GM12878 (cell line): ENCODE results near the gene ATF2. TPM values are rescaled to one million over a fixed set of nuclear protein-coding genes. Genes with fewer than 3 reads are reported as not detected.

Experiments
- ATF3 ChIP-seq: IDR thresholded peaks from 2 replicates; pipeline ENCODE4 v1.6.1; 2011; ENCODE audit warnings: low read depth, mild to moderate bottlenecking, low read length, moderate library complexity, borderline replicate concordance; ENCODE audit errors: extremely low read depth
- BRCA1 ChIP-seq: IDR thresholded peaks from 2 replicates; pipeline ENCODE4 v1.6.1; 2011; ENCODE audit warnings: low read depth, low read length, improper control_type of control experiment
- E2F4 ChIP-seq: IDR thresholded peaks from 2 replicates; pipeline ENCODE4 v1.6.1; 2012; ENCODE audit warnings: low read depth, low read length, improper control_type of control experiment
- EED ChIP-seq: sonication (generic); IDR thresholded peaks from 2 replicates; pipeline ENCODE4 v1.6.1; 2016; ENCODE audit warnings: antibody characterized with exemption, low read depth
- ESRRA ChIP-seq: IDR thresholded peaks from 2 replicates; pipeline ENCODE4 v1.6.1; 2012; ENCODE audit warnings: mild to moderate bottlenecking, low read length, improper control_type of control experiment
- GATAD2B ChIP-seq: fragments of 450-650 bp; conservative IDR thresholded peaks from 2 replicates; pipeline ENCODE4 v1.6.1; 2017; ENCODE audit warnings: low read depth, mild to moderate bottlenecking, moderate library complexity
- IRF4 ChIP-seq: IDR thresholded peaks from 2 replicates; pipeline ENCODE4 v1.6.1; 2011; ENCODE audit warnings: low read depth, low read length
- NFIC ChIP-seq: IDR thresholded peaks from 2 replicates; pipeline ENCODE4 v1.6.1; 2012; ENCODE audit warnings: low read depth, mild to moderate bottlenecking, inconsistent platforms, low read length, moderate library complexity
- RFX5 ChIP-seq: IDR thresholded peaks from 2 replicates; pipeline ENCODE4 v1.6.1; 2011; ENCODE audit warnings: low read depth, low read length, improper control_type of control experiment
- SIN3A ChIP-seq: IDR thresholded peaks from 2 replicates; pipeline ENCODE4 v1.6.1; 2012; ENCODE audit warnings: low read depth, low read length, improper control_type of control experiment
- SIX5 ChIP-seq: IDR thresholded peaks from 2 replicates; pipeline ENCODE4 v1.6.1; 2011; ENCODE audit warnings: mild to moderate bottlenecking, low read depth, low read length, moderate library complexity; ENCODE audit not compliant: severe bottlenecking
- SMAD1 ChIP-seq: fragments of 450-650 bp; IDR thresholded peaks from 2 replicates; pipeline ENCODE4 v1.6.1; 2018; ENCODE audit warnings: mild to moderate bottlenecking, low read depth; ENCODE audit not compliant: partially characterized antibody
- SUPT20H ChIP-seq: IDR thresholded peaks from 2 replicates; pipeline ENCODE4 v1.6.1; 2011; ENCODE audit warnings: low read depth, mild to moderate bottlenecking, low read length, moderate library complexity, borderline replicate concordance; ENCODE audit not compliant: control insufficient read depth
- TAF1 ChIP-seq: IDR thresholded peaks from 2 replicates; pipeline ENCODE4 v1.6.1; 2011; ENCODE audit warnings: mild to moderate bottlenecking, low read depth, low read length, borderline replicate concordance
- TCF3 ChIP-seq: IDR thresholded peaks from 2 replicates; pipeline ENCODE4 v1.6.1; 2012; ENCODE audit warnings: low read depth, mild to moderate bottlenecking, low read length, borderline replicate concordance; ENCODE audit not compliant: insufficient read depth
- WRNIP1 ChIP-seq: IDR thresholded peaks from 2 replicates; pipeline ENCODE4 v1.6.1; 2011; ENCODE audit warnings: low read depth, low read length, improper control_type of control experiment, borderline replicate concordance
- polyA plus RNA-seq, 11 experiments: library from polyadenylated mRNA; depleted of rRNA in 4 of 11; unstranded in 6 of 11; stranded (reverse) in 5 of 11; fragments of >200 nt; fragmentation: Nextera tagmentation in 4 of 11; fragmentation: Illumina TruSeq in 1 of 11; extraction: Ambion mirVana in 4 of 11; extraction: Trizol in 1 of 11; gene quantifications; 1 replicate in 1 of 11; 2 replicates in 10 of 11; pipeline versions ENCODE4 v1.2.1 to v1.2.3, GENCODE V29; 2011 to 2016; ENCODE audit warnings: inconsistent platforms in 2 of 11, missing spikeins in 2 of 11, low read depth in 1 of 11
- total RNA-seq, 4 experiments: library from RNA; depleted of rRNA in 3 of 4; stranded (reverse); fragments of >200 nt in 3 of 4; fragmentation: Illumina TruSeq in 1 of 4; extraction: Trizol in 1 of 4; gene quantifications; 2 replicates each; pipeline versions ENCODE4 v1.2.1 to v1.2.3, GENCODE V29; 2013 to 2021
- TF ChIP-seq, protein P1 (sequence below): IDR thresholded peaks from 2 replicates; pipeline ENCODE4 v1.6.1; 2012; ENCODE audit warnings: improper control_type of control experiment, low read depth, low read length; ENCODE audit not compliant: insufficient replicate concordance
- TF ChIP-seq, protein P2 (sequence below): IDR thresholded peaks from 2 replicates; pipeline ENCODE4 v1.6.1; 2012; ENCODE audit warnings: low read depth, low read length, improper control_type of control experiment
- TF ChIP-seq, protein P3 (sequence below): fragments of 450-650 bp; formaldehyde crosslinking; IDR thresholded peaks from 2 replicates; pipeline ENCODE4 v1.4.0; 2022; ENCODE audit warnings: mild to moderate bottlenecking, moderate library complexity

ATF2 gene
- total and polyA plus RNA-seq, 10 of the 15 experiments (the other 5 are each of a cell fraction or from before 2014, with no cell fraction given) = 10.3 to 78.0 (median 36.0) TPM

GRCh38 chr2:175167792-175168563, at the start of gene ATF2 (continued):
- TF ChIP-seq BRCA1 (peak; percentile 95), SUPT20H (no peak), TAF1 (peak; percentile 80; the same call in 1 of the 2 replicates), RFX5 (peak; percentile 75), IRF4 (0 out of 2 replicates have a peak, but pooled peaks have one; percentile 42), SIX5 (peak; percentile 29), EED (0 out of 2 replicates have a peak, but pooled peaks have one; percentile 30), ATF3 (no peak), E2F4 (no peak; the same call in 1 of the 2 replicates), SMAD1 (no peak), SIN3A (peak; percentile 89), TCF3 (no peak), WRNIP1 (no peak), GATAD2B (peak; percentile 50; the same call in 1 of the 2 replicates), NFIC (no peak), ESRRA (no peak)
- TF ChIP-seq, protein P1, sequence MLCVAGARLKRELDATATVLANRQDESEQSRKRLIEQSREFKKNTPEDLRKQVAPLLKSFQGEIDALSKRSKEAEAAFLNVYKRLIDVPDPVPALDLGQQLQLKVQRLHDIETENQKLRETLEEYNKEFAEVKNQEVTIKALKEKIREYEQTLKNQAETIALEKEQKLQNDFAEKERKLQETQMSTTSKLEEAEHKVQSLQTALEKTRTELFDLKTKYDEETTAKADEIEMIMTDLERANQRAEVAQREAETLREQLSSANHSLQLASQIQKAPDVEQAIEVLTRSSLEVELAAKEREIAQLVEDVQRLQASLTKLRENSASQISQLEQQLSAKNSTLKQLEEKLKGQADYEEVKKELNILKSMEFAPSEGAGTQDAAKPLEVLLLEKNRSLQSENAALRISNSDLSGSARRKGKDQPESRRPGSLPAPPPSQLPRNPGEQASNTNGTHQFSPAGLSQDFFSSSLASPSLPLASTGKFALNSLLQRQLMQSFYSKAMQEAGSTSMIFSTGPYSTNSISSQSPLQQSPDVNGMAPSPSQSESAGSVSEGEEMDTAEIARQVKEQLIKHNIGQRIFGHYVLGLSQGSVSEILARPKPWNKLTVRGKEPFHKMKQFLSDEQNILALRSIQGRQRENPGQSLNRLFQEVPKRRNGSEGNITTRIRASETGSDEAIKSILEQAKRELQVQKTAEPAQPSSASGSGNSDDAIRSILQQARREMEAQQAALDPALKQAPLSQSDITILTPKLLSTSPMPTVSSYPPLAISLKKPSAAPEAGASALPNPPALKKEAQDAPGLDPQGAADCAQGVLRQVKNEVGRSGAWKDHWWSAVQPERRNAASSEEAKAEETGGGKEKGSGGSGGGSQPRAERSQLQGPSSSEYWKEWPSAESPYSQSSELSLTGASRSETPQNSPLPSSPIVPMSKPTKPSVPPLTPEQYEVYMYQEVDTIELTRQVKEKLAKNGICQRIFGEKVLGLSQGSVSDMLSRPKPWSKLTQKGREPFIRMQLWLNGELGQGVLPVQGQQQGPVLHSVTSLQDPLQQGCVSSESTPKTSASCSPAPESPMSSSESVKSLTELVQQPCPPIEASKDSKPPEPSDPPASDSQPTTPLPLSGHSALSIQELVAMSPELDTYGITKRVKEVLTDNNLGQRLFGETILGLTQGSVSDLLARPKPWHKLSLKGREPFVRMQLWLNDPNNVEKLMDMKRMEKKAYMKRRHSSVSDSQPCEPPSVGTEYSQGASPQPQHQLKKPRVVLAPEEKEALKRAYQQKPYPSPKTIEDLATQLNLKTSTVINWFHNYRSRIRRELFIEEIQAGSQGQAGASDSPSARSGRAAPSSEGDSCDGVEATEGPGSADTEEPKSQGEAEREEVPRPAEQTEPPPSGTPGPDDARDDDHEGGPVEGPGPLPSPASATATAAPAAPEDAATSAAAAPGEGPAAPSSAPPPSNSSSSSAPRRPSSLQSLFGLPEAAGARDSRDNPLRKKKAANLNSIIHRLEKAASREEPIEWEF = no peak
- TF ChIP-seq, protein P2, sequence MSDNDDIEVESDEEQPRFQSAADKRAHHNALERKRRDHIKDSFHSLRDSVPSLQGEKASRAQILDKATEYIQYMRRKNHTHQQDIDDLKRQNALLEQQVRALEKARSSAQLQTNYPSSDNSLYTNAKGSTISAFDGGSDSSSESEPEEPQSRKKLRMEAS = no peak
- TF ChIP-seq, protein P3, sequence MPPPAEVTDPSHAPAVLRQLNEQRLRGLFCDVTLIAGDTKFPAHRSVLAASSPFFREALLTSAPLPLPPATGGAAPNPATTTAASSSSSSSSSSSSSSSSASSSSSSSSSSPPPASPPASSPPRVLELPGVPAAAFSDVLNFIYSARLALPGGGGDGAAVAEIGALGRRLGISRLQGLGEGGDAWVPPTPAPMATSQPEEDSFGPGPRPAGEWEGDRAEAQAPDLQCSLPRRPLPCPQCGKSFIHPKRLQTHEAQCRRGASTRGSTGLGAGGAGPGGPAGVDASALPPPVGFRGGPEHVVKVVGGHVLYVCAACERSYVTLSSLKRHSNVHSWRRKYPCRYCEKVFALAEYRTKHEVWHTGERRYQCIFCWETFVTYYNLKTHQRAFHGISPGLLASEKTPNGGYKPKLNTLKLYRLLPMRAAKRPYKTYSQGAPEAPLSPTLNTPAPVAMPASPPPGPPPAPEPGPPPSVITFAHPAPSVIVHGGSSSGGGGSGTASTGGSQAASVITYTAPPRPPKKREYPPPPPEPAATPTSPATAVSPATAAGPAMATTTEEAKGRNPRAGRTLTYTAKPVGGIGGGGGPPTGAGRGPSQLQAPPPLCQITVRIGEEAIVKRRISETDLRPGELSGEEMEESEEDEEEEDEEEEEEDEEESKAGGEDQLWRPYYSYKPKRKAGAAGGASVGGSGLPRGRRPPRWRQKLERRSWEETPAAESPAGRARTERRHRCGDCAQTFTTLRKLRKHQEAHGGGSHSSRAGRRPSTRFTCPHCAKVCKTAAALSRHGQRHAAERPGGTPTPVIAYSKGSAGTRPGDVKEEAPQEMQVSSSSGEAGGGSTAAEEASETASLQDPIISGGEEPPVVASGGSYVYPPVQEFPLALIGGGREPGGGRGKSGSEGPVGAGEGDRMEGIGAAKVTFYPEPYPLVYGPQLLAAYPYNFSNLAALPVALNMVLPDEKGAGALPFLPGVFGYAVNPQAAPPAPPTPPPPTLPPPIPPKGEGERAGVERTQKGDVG = no peak
